GM23338 (cell line): ENCODE data around the gene CARMIL1. TPM values are rescaled to one million over a fixed set of nuclear protein-coding genes. Genes with fewer than 3 reads are reported as not detected.

Experiments
- ATAC-seq: fragments of 200-7000 bp; cut with Tn5 transposase; 3 replicates; pipeline ENCODE4 v1.9.1; 2020
- DNase-seq: peaks from one replicate; pipeline ENCODE4 v3.0.0-alpha.2; 2015; ENCODE audit warnings: low spot score
- H2AFZ ChIP-seq: fragments of 200-600 bp; sonication (generic); 2 replicates; pipeline ENCODE4 v1.8.0; 2016; ENCODE audit warnings: antibody characterized with exemption, mild to moderate bottlenecking, moderate library complexity
- H3F3A ChIP-seq: fragments of 200-600 bp; sonication (generic); replicated peaks from 2 replicates; pipeline ENCODE4 v1.8.0; 2017; ENCODE audit warnings: antibody characterized with exemption, mixed run types, low read depth
- H3K27ac ChIP-seq: fragments of 200-600 bp; sonication (generic); 2 replicates; pipeline ENCODE4 v1.6.1; 2016; ENCODE audit warnings: low read depth
- H3K27me3 ChIP-seq: fragments of 200-600 bp; sonication (generic); 2 replicates; pipeline ENCODE4 v1.8.0; 2016; ENCODE audit warnings: mild to moderate bottlenecking, mixed run types, moderate library complexity; ENCODE audit not compliant: insufficient read depth
- H3K36me3 ChIP-seq: fragments of 200-600 bp; sonication (generic); 2 replicates; pipeline ENCODE4 v1.8.0; 2016; ENCODE audit warnings: mild to moderate bottlenecking; ENCODE audit not compliant: insufficient read depth
- H3K4me1 ChIP-seq: fragments of 200-600 bp; sonication (generic); 2 replicates; pipeline ENCODE4 v1.8.0; 2016; ENCODE audit warnings: mild to moderate bottlenecking, moderate library complexity; ENCODE audit not compliant: insufficient read depth
- H3K4me2 ChIP-seq: fragments of 200-600 bp; sonication (generic); 2 replicates; pipeline ENCODE4 v1.7.1; 2017; ENCODE audit warnings: mixed run types
- H3K4me3 ChIP-seq: fragments of 200-600 bp; sonication (generic); 2 replicates; pipeline ENCODE4 v1.6.1; 2016; ENCODE audit warnings: mixed run types
- H3K79me2 ChIP-seq: fragments of 200-600 bp; sonication (generic); replicated peaks from 2 replicates; pipeline ENCODE4 v1.8.0; 2017; ENCODE audit warnings: mild to moderate bottlenecking; ENCODE audit not compliant: insufficient read depth
- H3K9me2 ChIP-seq: fragments of 200-600 bp; sonication (generic); 2 replicates; pipeline ENCODE4 v1.8.0; 2017; ENCODE audit not compliant: insufficient read depth
- H4K20me1 ChIP-seq: fragments of 200-600 bp; sonication (generic); replicated peaks from 2 replicates; pipeline ENCODE4 v1.8.0; 2017; ENCODE audit warnings: mild to moderate bottlenecking; ENCODE audit not compliant: insufficient read depth
- H3K27ac Mint-ChIP-seq: 2 replicates; pipeline ENCODE4 v1.8.0; 2020; ENCODE audit warnings: inconsistent platforms, mild to moderate bottlenecking, moderate library complexity, mixed read lengths
- H3K27me3 Mint-ChIP-seq: 3 replicates; pipeline ENCODE4 v1.8.0; 2022; ENCODE audit warnings: low read depth, mild to moderate bottlenecking, moderate library complexity, mixed read lengths, inconsistent platforms; ENCODE audit not compliant: insufficient read depth, poor library complexity
- H3K36me3 Mint-ChIP-seq: 3 replicates; pipeline ENCODE4 v1.8.0; 2021; ENCODE audit warnings: low read depth, mild to moderate bottlenecking, inconsistent platforms, moderate library complexity, mixed read lengths
- H3K4me1 Mint-ChIP-seq: 3 replicates; pipeline ENCODE4 v1.8.0; 2020; ENCODE audit warnings: mild to moderate bottlenecking, inconsistent platforms, mixed read lengths
- H3K4me3 Mint-ChIP-seq: 3 replicates; pipeline ENCODE4 v1.8.0; 2021; ENCODE audit warnings: moderate library complexity, mild to moderate bottlenecking, inconsistent platforms, mixed read lengths
- H3K9me3 Mint-ChIP-seq: 3 replicates; pipeline ENCODE4 v1.8.0; 2020; ENCODE audit warnings: moderate library complexity, mild to moderate bottlenecking, inconsistent platforms, mixed read lengths
- CREB1 ChIP-seq: fragments of 250-450 bp; sonication (Bioruptor Pico); IDR thresholded peaks from 2 replicates; pipeline ENCODE4 v1.5.0; 2020; ENCODE audit warnings: low read depth, mild to moderate bottlenecking, moderate library complexity
- CTCF ChIP-seq, 2 experiments: fragments of 200-600 bp in 1 of 2; sonication (generic) in 1 of 2; conservative IDR thresholded peaks; 2 replicates each; pipeline versions ENCODE4 v1.5.1 to v1.6.1; 2016 to 2017; ENCODE audit warnings: antibody characterized with exemption in 2 of 2, low read depth in 2 of 2, mild to moderate bottlenecking in 2 of 2, moderate library complexity in 1 of 2
- ETS1 ChIP-seq: IDR thresholded peaks from 2 replicates; pipeline ENCODE4 v1.6.1; 2016; ENCODE audit warnings: antibody characterized with exemption
- EZH2 ChIP-seq: fragments of 200-600 bp; sonication (generic); IDR thresholded peaks from one replicate; pipeline ENCODE4 v1.8.0; 2017; ENCODE audit warnings: antibody characterized with exemption, mild to moderate bottlenecking, low read depth; ENCODE audit not compliant: unreplicated experiment
- EZH2phosphoT487 ChIP-seq: fragments of 200-600 bp; sonication (generic); IDR thresholded peaks from one replicate; pipeline ENCODE4 v1.8.1; 2018; ENCODE audit warnings: antibody characterized with exemption; ENCODE audit not compliant: unreplicated experiment
- NANOG ChIP-seq: IDR thresholded peaks from 2 replicates; pipeline ENCODE4 v1.6.1; 2016; ENCODE audit warnings: antibody characterized with exemption, borderline replicate concordance
- POLR2AphosphoS5 ChIP-seq: IDR thresholded peaks from 2 replicates; pipeline ENCODE4 v1.6.1; 2016; ENCODE audit warnings: antibody characterized with exemption, low read depth
- REST ChIP-seq: IDR thresholded peaks from one replicate; pipeline ENCODE4 v1.6.1; 2018; ENCODE audit warnings: antibody characterized with exemption; ENCODE audit not compliant: unreplicated experiment
- STAT1 ChIP-seq: IDR thresholded peaks from one replicate; pipeline ENCODE4 v1.6.1; 2016; ENCODE audit warnings: antibody characterized with exemption; ENCODE audit not compliant: unreplicated experiment
- ZNF114 ChIP-seq: fragments of 250-450 bp; sonication (Bioruptor Pico); IDR thresholded peaks from 2 replicates; pipeline ENCODE4 v1.5.0; 2020; ENCODE audit warnings: mild to moderate bottlenecking, moderate library complexity
- ZNF331 ChIP-seq: fragments of 250-450 bp; sonication (Bioruptor Pico); IDR thresholded peaks from 2 replicates; pipeline ENCODE4 v1.5.0; 2020; ENCODE audit warnings: low read depth, mild to moderate bottlenecking, moderate library complexity
- polyA plus RNA-seq: library from polyadenylated mRNA; unstranded; fragments of >200 nt; fragmentation: Nextera tagmentation; extraction: Ambion mirVana; gene quantifications from 2 replicates; pipeline ENCODE4 v1.2.1, GENCODE V29; 2016
- total RNA-seq: library from RNA; depleted of rRNA; stranded (reverse); fragments of >200 nt; shearing (Covaris generic); gene quantifications from 2 replicates; pipeline ENCODE4 v1.2.3, GENCODE V29; 2014

The CARMIL1 gene
- total and polyA plus RNA-seq, 2 experiments from 2014 or later, result 43.2 to 66.9 TPM

GRCh38 chr6:25332655-25333071, 53.5 kb downstream of the CARMIL1 start (continued):
- TF ChIP-seq CTCF (conservative IDR thresholded peaks at IDR 0.05; ENCODE audit: low read depth in 2 of 2), result no peak
- TF ChIP-seq NANOG, result no peak
- no peak for TF ChIP-seq ZNF114
- no peak for TF ChIP-seq REST
- TF ChIP-seq ZNF331 (CRISPR knock-in tag), result no peak
- no peak for TF ChIP-seq CREB1 (CRISPR knock-in tag)
- no peak for TF ChIP-seq STAT1

- Histone ChIP-seq H3K9me2 (no peaks in the 10 kb centered on the region), H3F3A (no peaks in the 10 kb centered on the region), H3K27ac (no peak overlapping the region), H3K4me1 (peaks cover 80% of the 10 kb centered on the region), H3K79me2 (peaks cover 98% of the 10 kb centered on the region), H2AFZ (no peak overlapping the region), H3K27me3 (no peaks in the 10 kb centered on the region), H3K4me2 (peak overlapping the region; percentile 49; the same call in 1 of the 2 replicates), H3K36me3 (no peaks in the 10 kb centered on the region), H3K4me3 (no peak overlapping the region), H4K20me1 (no peaks in the 10 kb centered on the region; the same call in 1 of the 2 replicates)
- H3K4me1 Mint-ChIP-seq, result peaks cover 60% of the 10 kb centered on the region
- no peak for TF ChIP-seq ZNF331 (CRISPR knock-in tag)
- TF ChIP-seq NANOG, result no peak
- no peak for TF ChIP-seq ETS1
- TF ChIP-seq EZH2phosphoT487, result no peak
- TF ChIP-seq EZH2, result no peak
- no peak for TF ChIP-seq CREB1 (CRISPR knock-in tag)
- TF ChIP-seq STAT1, result no peak
- no peak for TF ChIP-seq POLR2AphosphoS5
- no peak overlapping the region for H3K4me3 Mint-ChIP-seq
- no peak overlapping the region for H3K27ac Mint-ChIP-seq
- DNase-seq (no peak), ATAC-seq (no peak)
- no peaks in the 10 kb centered on the region for H3K9me3 Mint-ChIP-seq
- peaks cover 2% of the 10 kb centered on the region for H3K27me3 Mint-ChIP-seq
- H3K36me3 Mint-ChIP-seq, result no peaks in the 10 kb centered on the region
These were observed 54.3 kb downstream of the CARMIL1 start for GRCh38 chr6:25333471-25333870.
